Heart left ventricle (tissue), 16 donors: Measurements from ENCODE around the gene NLGN4X. TPM values are rescaled to one million over a fixed set of nuclear protein-coding genes. Genes with fewer than 3 reads are reported as not detected.

Source experiments
- ATAC-seq, 4 donors: fragments of 200-7000 bp; cut with Tn5 transposase; one replicate each; pipeline ENCODE4 v1.9.1; 2020 to 2022; ENCODE audit warnings: moderate library complexity in 4 of 4, mild to moderate bottlenecking in 3 of 4, moderate number of reproducible peaks in 1 of 4
- DNase-seq, 5 donors: peaks; one replicate each; pipeline ENCODE4 v3.0.0-alpha.2; 2020
- H3K27ac ChIP-seq, 12 donors: fragments of 200-600 bp; sonication (generic) in 4 of 12; one replicate each; pipeline versions ENCODE4 v1.5.0 to v1.8.0; 2016 to 2022; ENCODE audit warnings: mild to moderate bottlenecking in 2 of 12
- H3K27me3 ChIP-seq, 9 donors: fragments of 200-600 bp; sonication (generic) in 2 of 9; one replicate each; pipeline versions ENCODE4 v1.5.1 to v1.8.0; 2016 to 2022; ENCODE audit warnings: mild to moderate bottlenecking in 3 of 9
- H3K36me3 ChIP-seq, 9 donors: fragments of 200-600 bp; sonication (generic) in 2 of 9; one replicate each; pipeline versions ENCODE4 v1.5.0 to v1.8.0; 2018 to 2022; ENCODE audit warnings: mild to moderate bottlenecking in 2 of 9
- H3K4me1 ChIP-seq, 12 donors: fragments of 200-600 bp; sonication (generic) in 4 of 12; one replicate each; pipeline versions ENCODE4 v1.5.0 to v1.8.0; 2016 to 2022; ENCODE audit warnings: mild to moderate bottlenecking in 3 of 12
- H3K4me3 ChIP-seq, 12 donors: fragments of 200-600 bp; sonication (generic) in 4 of 12; one replicate each; pipeline versions ENCODE4 v1.5.0 to v1.8.0; 2017 to 2022; ENCODE audit warnings: mild to moderate bottlenecking in 9 of 12, moderate library complexity in 4 of 12
- H3K9me3 ChIP-seq, 12 donors: fragments of 200-600 bp; sonication (generic) in 4 of 12; one replicate each; pipeline versions ENCODE4 v1.5.0 to v1.8.0; 2016 to 2022; ENCODE audit warnings: mild to moderate bottlenecking in 1 of 12
- POLR2A ChIP-seq, 2 donors: fragments of 450-650 bp; IDR thresholded peaks; one replicate each; pipeline ENCODE4 v1.6.1; 2017; ENCODE audit warnings: antibody characterized with exemption in 2 of 2, mild to moderate bottlenecking in 2 of 2, moderate library complexity in 2 of 2
- WGBS, 4 donors: extraction: QIAGEN DNeasy Blood & Tissue Kit in 2 of 4; methylation state at CpG; one replicate each; pipeline versions ENCODE4 v1.1.5 to v1.1.7; 2013 to 2018; 5-methylcytosine and 5-hydroxymethylcytosine counted together
- intact Hi-C, 10 donors: fragments of 100-400 bp; cut with DNase I; formaldehyde crosslinking; loops; one replicate each; pipeline versions ENCODE4 v1.11.1 to v1.14.2; 2022
- polyA plus RNA-seq, 2 donors: library from polyadenylated mRNA; stranded (reverse); fragments of 200-250 nt; gene quantifications; one replicate each; pipeline ENCODE4 v1.2.3, GENCODE V29; 2013
- total RNA-seq, 9 donors: library from RNA; depleted of rRNA in 2 of 9; stranded (reverse); fragments of >200 nt in 2 of 9; fragmentation: NEBNext Ultra II Directional in 3 of 9; extraction: Animal tissue kit (Norgen Biotek cat#: 25700) in 3 of 9; gene quantifications; one replicate each; pipeline versions ENCODE4 v1.1.0 to v1.2.4, GENCODE V29; 2016 to 2023
- TF ChIP-seq, protein P1 (sequence below), 12 donors: fragments of 200-600 bp; sonication (generic) in 4 of 12; IDR thresholded peaks; one replicate each; pipeline versions ENCODE4 v1.5.0 to v1.8.0; 2018 to 2022; ENCODE audit warnings: antibody characterized with exemption in 12 of 12, mild to moderate bottlenecking in 5 of 12
- donor health status: ischemic (EF 13 %, LVEDD 7.1; RV severe dilation, severe dysfunction).
- donor health status: healthy with polysubstance abuse.
- donor health status: DM: no; HTN: yes; CAD: no.
- donor health status: DM: no; HTN: no; CAD: no.
- donor health status: ischemic (EF 25% LVEDD 6.9; RV normal size, moderate dysfunction).
- donor health status: ischemic (EF 25% LVEDD 5.7; RV mildly dilated, moderate dysfunction).
- donor health status: healthy.
- donor health status: DM: yes; HTN: yes; CAD: no.
- donor health status: ischemic (EF 35%, LVEDD 5.7; RV mildly dilated, moderate dysfunction).
- donor health status: nonischemic (EF 11% LVEDD 7.7; RV severe dilation, severe dysfunction).
- donor health status: DM: yes; HTN: yes; CAD: no.
- donor health status: PGD.
- donor health status: ischemic (EF 29% LVEDD 5.4; RV normal size, mild dysfunction).
- donor health status: nonischemic (EF 23%, LVEDD 6.1; RV moderate dilation, normal function).

NLGN4X gene
- total and polyA plus RNA-seq, 11 donors = 0.30 to 5.5 (median 1.3) TPM

DNA sequence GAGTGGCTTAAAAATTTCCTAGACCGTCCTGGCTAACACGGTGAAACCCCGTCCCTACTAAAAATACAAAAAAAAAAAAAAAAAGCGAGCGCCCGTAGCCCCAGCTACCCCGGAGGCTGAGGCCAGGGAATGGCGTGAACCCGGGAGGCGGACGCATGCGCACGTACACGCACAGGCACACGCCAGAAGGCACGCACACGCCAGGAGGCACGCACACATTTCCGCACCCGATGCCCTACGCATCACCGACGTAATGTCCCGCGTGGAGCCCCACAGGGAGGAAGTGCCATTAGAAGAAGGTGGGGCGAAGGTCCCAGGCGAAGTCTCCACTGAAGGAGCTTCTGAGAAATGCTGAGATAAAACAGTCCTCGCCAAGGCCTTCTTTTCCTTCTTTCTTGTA, 41.4 kb downstream of the NLGN4X start:
- Histone ChIP-seq H3K9me3 (peaks cover 0 to 3% (median 0%) of the 10 kb centered on the region in 12 donors), H3K27ac (no peak overlapping the region), H3K4me3 (no peak overlapping the region), H3K27me3 (no peaks in the 10 kb centered on the region), H3K36me3 (no peaks in the 10 kb centered on the region), H3K4me1 (no peaks in the 10 kb centered on the region)
- no peak for DNase-seq
- intact Hi-C loops = no loop called here
- 94 to 96% (median 95%) methylated on average over 28 of the region's 28 CpGs for WGBS, 4 donors
- TF ChIP-seq, protein P1, sequence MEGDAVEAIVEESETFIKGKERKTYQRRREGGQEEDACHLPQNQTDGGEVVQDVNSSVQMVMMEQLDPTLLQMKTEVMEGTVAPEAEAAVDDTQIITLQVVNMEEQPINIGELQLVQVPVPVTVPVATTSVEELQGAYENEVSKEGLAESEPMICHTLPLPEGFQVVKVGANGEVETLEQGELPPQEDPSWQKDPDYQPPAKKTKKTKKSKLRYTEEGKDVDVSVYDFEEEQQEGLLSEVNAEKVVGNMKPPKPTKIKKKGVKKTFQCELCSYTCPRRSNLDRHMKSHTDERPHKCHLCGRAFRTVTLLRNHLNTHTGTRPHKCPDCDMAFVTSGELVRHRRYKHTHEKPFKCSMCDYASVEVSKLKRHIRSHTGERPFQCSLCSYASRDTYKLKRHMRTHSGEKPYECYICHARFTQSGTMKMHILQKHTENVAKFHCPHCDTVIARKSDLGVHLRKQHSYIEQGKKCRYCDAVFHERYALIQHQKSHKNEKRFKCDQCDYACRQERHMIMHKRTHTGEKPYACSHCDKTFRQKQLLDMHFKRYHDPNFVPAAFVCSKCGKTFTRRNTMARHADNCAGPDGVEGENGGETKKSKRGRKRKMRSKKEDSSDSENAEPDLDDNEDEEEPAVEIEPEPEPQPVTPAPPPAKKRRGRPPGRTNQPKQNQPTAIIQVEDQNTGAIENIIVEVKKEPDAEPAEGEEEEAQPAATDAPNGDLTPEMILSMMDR (IDR thresholded peaks at IDR 0.05) = no peak
- TF ChIP-seq POLR2A (IDR thresholded peaks at IDR 0.05) = no peak
- ATAC-seq = no peak

DNA sequence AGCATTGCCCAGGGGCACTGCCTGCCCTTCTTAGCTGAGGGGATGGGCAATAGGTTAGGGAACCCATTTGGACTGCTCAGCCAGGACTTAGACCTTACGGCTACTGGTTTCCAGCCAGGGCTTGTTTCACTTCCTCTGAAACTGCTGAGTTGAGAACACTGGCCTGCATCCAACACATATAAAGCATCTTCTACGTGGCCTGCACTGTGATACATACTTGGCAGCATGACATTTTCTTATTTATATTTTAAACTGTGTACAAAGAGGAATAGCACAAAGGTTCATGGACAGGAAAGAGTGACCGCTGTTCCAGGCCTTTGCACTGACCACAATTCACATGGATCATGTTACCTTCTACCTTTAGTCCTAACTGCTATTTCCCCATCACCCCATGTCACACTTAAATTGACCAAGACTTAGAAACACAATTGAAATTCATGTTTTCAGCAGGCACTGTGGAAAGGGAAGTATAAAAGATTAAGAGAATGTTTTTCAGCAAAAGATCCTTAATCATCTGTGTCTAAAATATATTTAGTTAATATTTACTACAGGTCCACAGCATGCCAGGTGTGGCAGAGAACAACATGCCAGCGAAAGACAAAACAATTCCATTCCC, 43.7 kb downstream of the NLGN4X start:
- no peak for DNase-seq
- Histone ChIP-seq H3K27ac (no peak overlapping the region), H3K4me3 (no peak overlapping the region), H3K27me3 (no peaks in the 10 kb centered on the region), H3K4me1 (no peaks in the 10 kb centered on the region), H3K36me3 (no peaks in the 10 kb centered on the region), H3K9me3 (peaks cover 0 to 3% (median 0%) of the 10 kb centered on the region in 12 donors)
- ATAC-seq = no peak
- WGBS, 4 donors = 37 to 62% (median 46%) methylated on average over 4 of the region's 4 CpGs
- intact Hi-C loops = no loop called here
- TF ChIP-seq, protein P1 (IDR thresholded peaks at IDR 0.05) = no peak
- no peak for TF ChIP-seq POLR2A (IDR thresholded peaks at IDR 0.05)

DNA sequence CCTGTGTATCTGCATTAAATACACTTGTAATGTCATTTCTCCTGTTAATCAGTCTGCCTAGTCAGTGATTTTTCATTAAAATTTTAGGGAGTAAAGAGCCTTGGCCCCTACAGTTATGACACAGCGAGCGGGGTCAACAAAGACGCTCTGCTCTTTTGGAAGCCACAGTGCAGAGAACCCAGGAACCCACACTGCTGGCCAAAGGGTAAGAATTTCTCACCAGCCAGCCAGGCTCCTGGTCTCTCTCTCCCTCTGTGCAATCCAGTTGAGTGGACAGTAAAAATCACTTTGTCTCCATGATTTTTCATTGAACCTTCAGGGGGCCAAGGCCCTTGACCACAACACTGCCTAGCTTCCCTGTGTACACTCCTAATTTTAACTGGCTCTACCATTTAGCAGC, 52.8 kb downstream of the NLGN4X start:
- no peak overlapping the region for H3K4me3 ChIP-seq
- no peaks in the 10 kb centered on the region for H3K4me1 ChIP-seq
- intact Hi-C loops = no loop called here
- DNase-seq (no peak), ATAC-seq (no peak)
- no peak for TF ChIP-seq POLR2A (IDR thresholded peaks at IDR 0.05)
- TF ChIP-seq, protein P1 (IDR thresholded peaks at IDR 0.05) = no peak
- WGBS, 4 donors = 87 to 100% (median 90%) methylated on average over 3 of the region's 3 CpGs
- H3K27ac ChIP-seq = no peak overlapping the region
- no peaks in the 10 kb centered on the region for H3K9me3 ChIP-seq
- no peaks in the 10 kb centered on the region for H3K36me3 ChIP-seq
- H3K27me3 ChIP-seq = no peaks in the 10 kb centered on the region

DNA sequence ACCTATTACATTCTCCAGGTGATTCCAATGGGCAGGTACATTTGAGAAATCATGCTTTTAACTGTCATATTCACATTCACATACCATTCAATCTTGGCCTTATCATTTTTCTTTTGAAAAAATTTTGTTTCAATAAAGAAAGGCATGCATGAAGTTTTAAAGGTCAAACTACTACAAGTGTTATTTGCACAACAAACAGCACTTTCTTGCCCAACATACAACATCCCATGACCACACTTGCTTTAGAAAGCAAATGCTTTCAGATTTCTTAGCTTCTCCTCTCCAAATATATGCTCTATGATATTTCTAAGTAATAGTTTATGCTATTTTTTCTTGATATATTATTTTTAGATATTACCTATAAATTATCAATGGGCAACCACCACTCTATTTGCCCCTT, 58.2 kb downstream of the NLGN4X start:
- Histone ChIP-seq H3K27me3 (no peaks in the 10 kb centered on the region), H3K27ac (no peak overlapping the region), H3K36me3 (no peaks in the 10 kb centered on the region), H3K4me1 (no peaks in the 10 kb centered on the region), H3K4me3 (no peak overlapping the region), H3K9me3 (no peaks in the 10 kb centered on the region)
- no peak for ATAC-seq
- no peak for DNase-seq
- no peak for TF ChIP-seq POLR2A (IDR thresholded peaks at IDR 0.05)
- TF ChIP-seq, protein P1 (IDR thresholded peaks at IDR 0.05) = no peak
- intact Hi-C loops = no loop called here
